Adrenal gland (tissue), 12 donors: ENCODE measurements around the gene HSP90AB1. TPM values are rescaled to one million over a fixed set of nuclear protein-coding genes. Genes with fewer than 3 reads are reported as not detected.
A peak's percentile ranks its signal among the peaks of the same experiment; 100 is the strongest.

Experiments used
- DNase-seq, 7 donors: peaks; one replicate each; pipeline ENCODE4 v3.0.0-alpha.2; 2019 to 2020
- H3K27ac ChIP-seq, 5 donors: fragments of 200-600 bp; sonication (generic) in 4 of 5; 1 replicate in 3 of 5; 2 replicates in 2 of 5; pipeline versions ENCODE4 v1.5.1 to v1.8.0; 2016 to 2020; ENCODE audit warnings: mild to moderate bottlenecking in 1 of 5
- H3K27me3 ChIP-seq: fragments of 200-600 bp; 2 replicates; pipeline ENCODE4 v1.8.0; 2021
- H3K36me3 ChIP-seq, 2 donors: fragments of 200-600 bp; replicated peaks in 1 of 2; 1 replicate in 1 of 2; 2 replicates in 1 of 2; pipeline versions ENCODE4 v1.5.1 to v1.8.0; 2018 to 2022
- H3K4me1 ChIP-seq, 2 donors: fragments of 200-600 bp; replicated peaks in 1 of 2; 1 replicate in 1 of 2; 2 replicates in 1 of 2; pipeline versions ENCODE4 v1.5.1 to v1.8.0; 2018 to 2021
- H3K4me3 ChIP-seq, 4 donors: fragments of 200-600 bp; sonication (generic) in 3 of 4; one replicate each; pipeline ENCODE4 v1.5.1; 2016 to 2018
- H3K9me3 ChIP-seq, 3 donors: fragments of 200-600 bp; sonication (generic) in 1 of 3; replicated peaks in 1 of 3; 1 replicate in 2 of 3; 2 replicates in 1 of 3; pipeline versions ENCODE4 v1.5.1 to v1.8.0; 2016 to 2021
- POLR2A ChIP-seq, 2 donors: fragments of 450-650 bp; IDR thresholded peaks; one replicate each; pipeline ENCODE4 v1.6.1; 2017; ENCODE audit warnings: antibody characterized with exemption in 2 of 2, mild to moderate bottlenecking in 2 of 2, moderate library complexity in 1 of 2
- WGBS, 4 donors: extraction: QIAGEN DNeasy Blood & Tissue Kit in 2 of 4; methylation state at CpG; one replicate each; pipeline versions ENCODE4 v1.1.5 to v1.1.7; 2013 to 2017; 5-methylcytosine and 5-hydroxymethylcytosine counted together
- intact Hi-C, 2 donors: fragments of 100-400 bp; cut with DNase I; formaldehyde crosslinking; loops; one replicate each; pipeline versions ENCODE4 v1.14.1 to v1.15.0; 2022 to 2023
- polyA plus RNA-seq, 3 donors: library from polyadenylated mRNA; stranded (reverse); fragments of 200-250 nt in 2 of 3; fragments of 350-450 nt in 1 of 3; fragmentation: Illumina TruSeq in 1 of 3; extraction: RNeasy Lipid Tissue Mini Kit (QIAGEN cat#74804) in 1 of 3; gene quantifications; one replicate each; pipeline ENCODE4 v1.2.3, GENCODE V29; 2013 to 2014
- total RNA-seq, 9 donors: library from RNA; depleted of rRNA in 4 of 9; stranded (reverse); fragments of >200 nt in 4 of 9; fragments of 120-200 nt in 1 of 9; fragmentation: NEBNext Ultra II Directional in 1 of 9; extraction: Animal tissue kit (Norgen Biotek cat#: 25700) in 1 of 9; gene quantifications; one replicate each; pipeline versions ENCODE4 v1.1.0 to v1.2.4, GENCODE V29; 2013 to 2023
- TF ChIP-seq, protein P1 (sequence below), 6 experiments: fragments of 450-650 bp in 4 of 6; fragments of 200-600 bp in 2 of 6; sonication (generic) in 1 of 6; IDR thresholded peaks; 1 replicate in 5 of 6; 2 replicates in 1 of 6; pipeline versions ENCODE4 v1.5.1 to v1.8.0; 2016 to 2021; ENCODE audit warnings: antibody characterized with exemption in 6 of 6, mild to moderate bottlenecking in 2 of 6, moderate library complexity in 1 of 6
- donor health status: healthy with polysubstance abuse.
- donor health status: Bipolar disorder and iron deficiency.
- donor health status: DM: yes; HTN: yes; CAD: no.
- donor health status: DM: no; HTN: no; CAD: no.
- donor health status: DM: no; HTN: no; CAD: no.
- donor health status: DM: yes; HTN: yes; CAD: no.

Gene HSP90AB1
- total and polyA plus RNA-seq, 12 donors = 275 to 2,249 (median 857) TPM

DNA sequence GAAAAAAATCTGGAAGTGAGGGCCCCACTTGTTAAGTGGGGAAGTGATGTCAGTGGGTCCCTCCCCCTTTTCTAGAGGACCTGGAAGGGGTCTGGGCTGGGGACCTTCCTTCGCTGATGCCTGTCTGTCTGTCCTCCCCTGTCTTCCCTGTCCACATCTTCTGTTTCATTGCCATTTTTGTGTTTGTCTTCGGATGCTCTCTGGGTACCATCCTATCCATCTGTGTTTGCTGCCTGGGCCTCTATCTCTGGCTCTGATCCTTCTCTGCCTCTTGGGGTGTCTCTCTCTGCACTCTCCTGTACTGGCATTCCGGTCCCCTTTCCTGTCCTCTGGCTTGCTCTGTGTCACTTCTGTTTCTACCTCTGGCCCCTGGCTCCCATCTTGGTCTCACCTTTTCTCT, 25.6 kb downstream of the HSP90AB1 start:
- H3K27ac ChIP-seq = no peak overlapping the region
- intact Hi-C loops = loop anchor here in 1 of 2 donors (5.0 kb wide), 1 partner anchor 65 kb away; no protein-coding TSS in a partner anchor
- no peaks in the 10 kb centered on the region for H3K9me3 ChIP-seq
- no peak overlapping the region for H3K4me3 ChIP-seq
- H3K27me3 ChIP-seq = peaks cover 45% of the 10 kb centered on the region
- no peak for DNase-seq
- H3K36me3 ChIP-seq = no peaks in the 10 kb centered on the region
- WGBS, 4 donors = 77 to 89% (median 81%) methylated on average over 3 of the region's 3 CpGs
- peaks cover 0 to 8% of the 10 kb centered on the region in 2 donors for H3K4me1 ChIP-seq
- TF ChIP-seq, protein P1, sequence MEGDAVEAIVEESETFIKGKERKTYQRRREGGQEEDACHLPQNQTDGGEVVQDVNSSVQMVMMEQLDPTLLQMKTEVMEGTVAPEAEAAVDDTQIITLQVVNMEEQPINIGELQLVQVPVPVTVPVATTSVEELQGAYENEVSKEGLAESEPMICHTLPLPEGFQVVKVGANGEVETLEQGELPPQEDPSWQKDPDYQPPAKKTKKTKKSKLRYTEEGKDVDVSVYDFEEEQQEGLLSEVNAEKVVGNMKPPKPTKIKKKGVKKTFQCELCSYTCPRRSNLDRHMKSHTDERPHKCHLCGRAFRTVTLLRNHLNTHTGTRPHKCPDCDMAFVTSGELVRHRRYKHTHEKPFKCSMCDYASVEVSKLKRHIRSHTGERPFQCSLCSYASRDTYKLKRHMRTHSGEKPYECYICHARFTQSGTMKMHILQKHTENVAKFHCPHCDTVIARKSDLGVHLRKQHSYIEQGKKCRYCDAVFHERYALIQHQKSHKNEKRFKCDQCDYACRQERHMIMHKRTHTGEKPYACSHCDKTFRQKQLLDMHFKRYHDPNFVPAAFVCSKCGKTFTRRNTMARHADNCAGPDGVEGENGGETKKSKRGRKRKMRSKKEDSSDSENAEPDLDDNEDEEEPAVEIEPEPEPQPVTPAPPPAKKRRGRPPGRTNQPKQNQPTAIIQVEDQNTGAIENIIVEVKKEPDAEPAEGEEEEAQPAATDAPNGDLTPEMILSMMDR (IDR thresholded peaks at IDR 0.05) = no peak
- no peak for TF ChIP-seq POLR2A (IDR thresholded peaks at IDR 0.05)

DNA sequence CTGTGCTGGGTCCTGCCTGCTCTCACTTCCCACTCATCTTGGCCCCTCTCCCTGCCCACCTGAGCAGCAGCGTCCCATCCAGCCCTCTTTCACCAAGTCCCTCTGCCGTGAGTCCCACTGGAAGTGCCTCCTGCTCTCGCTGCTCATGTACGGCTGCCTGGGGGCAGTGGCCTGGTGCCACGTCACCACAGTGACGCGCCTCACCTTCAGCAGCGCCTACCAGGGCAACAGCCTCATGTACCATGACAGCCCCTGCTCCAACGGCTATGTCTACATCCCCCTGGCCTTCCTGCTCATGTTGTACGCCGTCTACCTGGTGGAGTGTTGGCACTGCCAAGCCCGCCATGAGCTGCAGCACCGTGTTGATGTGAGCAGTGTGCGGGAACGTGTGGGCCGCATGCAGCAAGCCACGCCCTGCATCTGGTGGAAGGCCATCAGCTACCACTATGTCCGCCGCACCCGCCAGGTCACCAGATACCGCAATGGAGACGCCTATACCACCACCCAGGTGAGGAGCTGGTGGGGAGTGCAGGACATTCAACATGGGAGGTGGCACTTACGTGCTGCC, 26.2 kb downstream of the HSP90AB1 start:
- Histone ChIP-seq H3K9me3 (no peaks in the 10 kb centered on the region), H3K27me3 (peaks cover 48% of the 10 kb centered on the region), H3K4me1 (peaks cover 0 to 8% of the 10 kb centered on the region in 2 donors), H3K4me3 (no peak overlapping the region), H3K27ac (no peak overlapping the region), H3K36me3 (no peaks in the 10 kb centered on the region)
- DNase-seq = peak in 1 of 7 donors; percentile 57
- intact Hi-C loops = loop anchor here in 1 of 2 donors (5.0 kb wide), 1 partner anchor 64 kb away; no protein-coding TSS in a partner anchor
- TF ChIP-seq, protein P1 (IDR thresholded peaks at IDR 0.05) = no peak
- WGBS, 4 donors = 81 to 88% (median 84%) methylated on average over 13 to 23 of the region's 23 CpGs

DNA sequence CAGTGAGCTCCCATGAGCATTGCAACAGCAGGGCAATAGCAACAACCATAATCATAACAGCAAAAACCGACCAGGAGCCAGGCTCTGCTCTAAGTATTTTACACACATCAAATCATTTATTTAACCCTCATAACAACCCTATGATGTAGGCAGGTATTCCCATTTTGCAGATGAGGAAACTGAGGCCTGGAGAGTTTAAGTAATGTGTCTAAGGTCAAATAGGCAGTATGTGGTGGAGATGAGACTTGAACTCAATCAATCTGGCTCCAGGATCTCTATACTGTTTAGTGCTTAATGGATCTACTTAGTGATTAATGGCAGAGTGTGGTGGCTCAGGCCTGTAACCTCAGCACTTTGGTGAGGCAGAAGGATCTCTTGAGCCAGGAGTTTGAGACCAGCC, 26.7 kb downstream of the HSP90AB1 start:
- Histone ChIP-seq H3K9me3 (no peaks in the 10 kb centered on the region), H3K4me1 (peaks cover 0 to 8% of the 10 kb centered on the region in 2 donors), H3K27me3 (peaks cover 53% of the 10 kb centered on the region), H3K27ac (no peak overlapping the region), H3K4me3 (no peak overlapping the region), H3K36me3 (no peaks in the 10 kb centered on the region)
- WGBS, 4 donors = 25 to 67% (median 44%) methylated on average over 1 of the region's 1 CpG
- no peak for DNase-seq
- TF ChIP-seq, protein P1 (IDR thresholded peaks at IDR 0.05) = no peak
- TF ChIP-seq POLR2A (IDR thresholded peaks at IDR 0.05) = no peak
- intact Hi-C loops = loop anchor here in 1 of 2 donors (5.0 kb wide), 1 partner anchor 64 kb away; no protein-coding TSS in a partner anchor

DNA sequence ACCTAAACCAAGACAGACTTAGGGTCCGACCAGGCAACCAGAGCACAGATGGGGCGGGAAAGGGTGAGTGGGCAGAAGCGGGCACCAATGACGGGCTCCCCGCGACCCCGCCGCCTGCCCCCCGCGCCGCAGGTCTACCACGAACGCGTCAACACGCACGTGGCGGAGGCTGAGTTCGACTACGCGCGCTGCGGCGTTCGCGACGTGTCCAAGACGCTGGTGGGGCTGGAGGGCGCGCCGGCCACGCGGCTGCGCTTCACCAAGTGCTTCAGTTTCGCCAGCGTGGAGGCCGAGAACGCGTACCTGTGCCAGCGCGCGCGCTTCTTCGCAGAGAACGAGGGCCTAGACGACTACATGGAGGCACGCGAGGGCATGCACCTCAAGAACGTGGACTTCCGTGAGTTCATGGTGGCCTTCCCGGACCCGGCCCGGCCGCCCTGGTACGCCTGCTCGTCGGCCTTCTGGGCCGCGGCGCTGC, 28.4 kb downstream of the HSP90AB1 start:
- 71 to 97% (median 84%) methylated on average over 21 to 59 of the region's 59 CpGs for WGBS, 4 donors
- H3K4me3 ChIP-seq = no peak overlapping the region

More for the DNA sequence above, 28.4 kb downstream of the HSP90AB1 start:
- Histone ChIP-seq H3K27ac (no peak overlapping the region), H3K36me3 (no peaks in the 10 kb centered on the region), H3K4me1 (peaks cover 0 to 8% of the 10 kb centered on the region in 2 donors), H3K27me3 (peaks cover 53% of the 10 kb centered on the region), H3K9me3 (no peaks in the 10 kb centered on the region)
- no peak for TF ChIP-seq POLR2A (IDR thresholded peaks at IDR 0.05)
- intact Hi-C loops = no loop called here
- DNase-seq = no peak
